Left lung (tissue), 10 donors: ENCODE results near the gene GPC6. TPM values are rescaled to one million over a fixed set of nuclear protein-coding genes. Genes with fewer than 3 reads are reported as not detected.

ENCODE experiments used
- ATAC-seq: fragments of 200-7000 bp; cut with Tn5 transposase; one replicate; pipeline ENCODE4 v1.9.1; 2020; ENCODE audit warnings: moderate library complexity
- DNase-seq, 4 donors: peaks; one replicate each; pipeline ENCODE4 v3.0.0-alpha.2; 2013 to 2020
- H3K27ac ChIP-seq, 2 donors: fragments of 200-600 bp; sonication (generic) in 1 of 2; one replicate each; pipeline versions ENCODE4 v1.5.0 to v1.8.0; 2020 to 2021
- H3K27me3 ChIP-seq, 2 donors: fragments of 200-600 bp; sonication (generic) in 1 of 2; one replicate each; pipeline versions ENCODE4 v1.5.0 to v1.8.0; 2020 to 2021
- H3K36me3 ChIP-seq, 2 donors: fragments of 200-600 bp; sonication (generic) in 1 of 2; one replicate each; pipeline versions ENCODE4 v1.5.0 to v1.8.0; 2020 to 2021
- H3K4me1 ChIP-seq, 2 donors: fragments of 200-600 bp; one replicate each; pipeline ENCODE4 v1.8.0; 2021
- H3K4me3 ChIP-seq, 2 donors: fragments of 200-600 bp; sonication (generic) in 1 of 2; one replicate each; pipeline versions ENCODE4 v1.5.0 to v1.8.0; 2020 to 2021; ENCODE audit warnings: mild to moderate bottlenecking in 1 of 2
- H3K9me3 ChIP-seq, 2 donors: fragments of 200-600 bp; sonication (generic) in 1 of 2; one replicate each; pipeline versions ENCODE4 v1.5.0 to v1.8.0; 2020 to 2021
- intact Hi-C, 2 donors: fragments of 100-400 bp; cut with DNase I; formaldehyde crosslinking; loops; one replicate each; pipeline versions ENCODE4 v1.11.2 to v1.14.2; 2022
- polyA plus RNA-seq, 6 donors: library from polyadenylated mRNA; unstranded; fragments of 120-200 nt; gene quantifications; one replicate each; pipeline ENCODE4 v1.2.1, GENCODE V29; 2013; ENCODE audit not compliant: insufficient read length in 6 of 6
- total RNA-seq, 2 donors: library from RNA; stranded (reverse); fragmentation: NEBNext Ultra II Directional; extraction: Animal tissue kit (Norgen Biotek cat#: 25700); gene quantifications; one replicate each; pipeline ENCODE4 v1.2.1, GENCODE V29; 2021
- TF ChIP-seq, protein P1 (sequence below), 2 donors: fragments of 200-600 bp; sonication (generic) in 1 of 2; IDR thresholded peaks; one replicate each; pipeline versions ENCODE4 v1.5.0 to v1.8.0; 2021; ENCODE audit warnings: antibody characterized with exemption in 2 of 2
- donor health status: DM: no; HTN: yes; CAD: no.
- donor health status: DM: no; HTN: no; CAD: no.

GPC6 gene
- total and polyA plus RNA-seq, 8 donors = 9.6 to 25.8 (median 21.1) TPM

DNA sequence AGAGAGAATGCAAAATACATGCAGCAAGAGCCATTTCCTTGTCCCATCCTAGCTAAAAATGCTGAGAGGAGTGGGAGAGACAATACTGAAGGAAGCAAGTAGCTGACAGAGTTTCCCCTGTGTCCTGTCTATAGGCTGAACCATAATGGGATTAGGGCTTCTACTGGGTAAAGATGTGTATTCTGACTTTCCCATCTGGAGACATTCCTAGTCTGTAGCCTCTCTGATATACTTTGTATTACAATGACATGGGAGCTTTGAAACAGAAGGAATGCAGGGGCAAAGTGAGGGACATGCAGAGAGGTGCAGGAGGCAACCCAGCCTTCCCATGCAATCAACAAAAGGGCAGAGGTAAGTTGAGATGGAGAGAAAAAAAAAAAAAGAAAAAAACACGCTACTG, 10.5 kb upstream of the GPC6 start:
- H3K9me3 ChIP-seq = no peaks in the 10 kb centered on the region
- DNase-seq (no peak), ATAC-seq (no peak)
- no peaks in the 10 kb centered on the region for H3K4me1 ChIP-seq
- H3K27me3 ChIP-seq = no peaks in the 10 kb centered on the region
- no peak overlapping the region for H3K27ac ChIP-seq
- H3K4me3 ChIP-seq = no peak overlapping the region
- TF ChIP-seq, protein P1, sequence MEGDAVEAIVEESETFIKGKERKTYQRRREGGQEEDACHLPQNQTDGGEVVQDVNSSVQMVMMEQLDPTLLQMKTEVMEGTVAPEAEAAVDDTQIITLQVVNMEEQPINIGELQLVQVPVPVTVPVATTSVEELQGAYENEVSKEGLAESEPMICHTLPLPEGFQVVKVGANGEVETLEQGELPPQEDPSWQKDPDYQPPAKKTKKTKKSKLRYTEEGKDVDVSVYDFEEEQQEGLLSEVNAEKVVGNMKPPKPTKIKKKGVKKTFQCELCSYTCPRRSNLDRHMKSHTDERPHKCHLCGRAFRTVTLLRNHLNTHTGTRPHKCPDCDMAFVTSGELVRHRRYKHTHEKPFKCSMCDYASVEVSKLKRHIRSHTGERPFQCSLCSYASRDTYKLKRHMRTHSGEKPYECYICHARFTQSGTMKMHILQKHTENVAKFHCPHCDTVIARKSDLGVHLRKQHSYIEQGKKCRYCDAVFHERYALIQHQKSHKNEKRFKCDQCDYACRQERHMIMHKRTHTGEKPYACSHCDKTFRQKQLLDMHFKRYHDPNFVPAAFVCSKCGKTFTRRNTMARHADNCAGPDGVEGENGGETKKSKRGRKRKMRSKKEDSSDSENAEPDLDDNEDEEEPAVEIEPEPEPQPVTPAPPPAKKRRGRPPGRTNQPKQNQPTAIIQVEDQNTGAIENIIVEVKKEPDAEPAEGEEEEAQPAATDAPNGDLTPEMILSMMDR (IDR thresholded peaks at IDR 0.05) = no peak
- H3K36me3 ChIP-seq = no peaks in the 10 kb centered on the region
- intact Hi-C loops = no loop called here

DNA sequence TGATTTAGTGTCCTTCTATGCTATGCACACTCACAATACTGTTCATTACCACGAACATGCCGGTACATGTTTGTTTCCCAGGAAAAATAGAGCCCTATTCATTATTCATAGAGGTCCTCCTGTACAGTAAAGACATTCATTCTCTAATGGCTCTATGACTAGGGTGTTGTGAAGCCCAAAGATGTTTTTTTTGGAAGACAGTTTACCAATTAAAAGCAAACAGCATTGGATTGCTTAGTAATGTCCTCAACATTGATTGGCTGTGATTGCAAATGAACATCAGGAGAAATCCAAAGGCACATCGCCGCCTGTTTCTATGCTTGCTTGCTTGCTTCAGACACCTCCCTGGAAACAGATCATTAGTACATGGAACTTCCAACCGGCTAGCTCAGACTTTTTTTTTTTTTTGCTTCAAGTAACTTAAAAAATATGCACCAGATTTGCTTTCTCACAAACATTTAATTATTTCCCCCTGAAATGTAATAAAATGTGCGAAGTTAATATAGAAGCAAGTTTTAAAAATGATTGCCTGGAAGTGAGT, 8.8 kb upstream of the GPC6 start:
- Histone ChIP-seq H3K4me3 (no peak overlapping the region), H3K27me3 (no peaks in the 10 kb centered on the region), H3K4me1 (no peaks in the 10 kb centered on the region), H3K36me3 (no peaks in the 10 kb centered on the region), H3K27ac (no peak overlapping the region), H3K9me3 (no peaks in the 10 kb centered on the region)
- DNase-seq (peak in 2 of 4 donors; percentile 84 to 90), ATAC-seq (no peak)
- intact Hi-C loops = no loop called here
- TF ChIP-seq, protein P1 (IDR thresholded peaks at IDR 0.05) = no peak

GRCh38 chr13:93218583-93218982, 8.0 kb upstream of the GPC6 start:
- H3K4me1 ChIP-seq = no peaks in the 10 kb centered on the region
- no peak overlapping the region for H3K27ac ChIP-seq
- no peak overlapping the region for H3K4me3 ChIP-seq
- ATAC-seq = no peak
- TF ChIP-seq, protein P1 (IDR thresholded peaks at IDR 0.05) = no peak
- no peaks in the 10 kb centered on the region for H3K36me3 ChIP-seq
- H3K27me3 ChIP-seq = no peaks in the 10 kb centered on the region
- DNase-seq = no peak
- no peaks in the 10 kb centered on the region for H3K9me3 ChIP-seq
- intact Hi-C loops = no loop called here

GRCh38 chr13:93220073-93220472, 6.5 kb upstream of the GPC6 start:
- H3K4me3 ChIP-seq = no peak overlapping the region
- H3K36me3 ChIP-seq = no peaks in the 10 kb centered on the region
- ATAC-seq = no peak
- H3K9me3 ChIP-seq = no peaks in the 10 kb centered on the region
- intact Hi-C loops = no loop called here
- no peaks in the 10 kb centered on the region for H3K4me1 ChIP-seq
- no peaks in the 10 kb centered on the region for H3K27me3 ChIP-seq
- no peak overlapping the region for H3K27ac ChIP-seq
- DNase-seq = no peak
- TF ChIP-seq, protein P1 (IDR thresholded peaks at IDR 0.05) = no peak

DNA sequence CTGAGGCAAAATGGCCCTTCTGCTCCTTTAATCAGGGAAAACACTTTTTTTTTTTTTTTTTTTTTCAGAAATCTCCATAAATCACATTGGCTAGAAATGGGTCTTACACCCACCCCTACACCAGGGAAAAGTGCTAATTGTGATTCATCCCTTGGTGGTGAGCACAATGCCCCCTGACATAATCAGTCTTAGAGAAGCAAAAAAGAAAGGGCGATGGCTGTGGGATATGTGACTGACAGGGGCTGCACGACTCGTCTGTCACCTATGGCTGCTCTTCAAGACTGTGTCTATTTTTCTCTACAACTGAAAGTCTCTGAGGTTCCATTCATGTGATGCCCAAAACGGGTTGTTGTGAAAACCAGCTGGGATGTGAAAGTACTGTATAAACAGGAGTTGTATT, 3.6 kb upstream of the GPC6 start:
- Histone ChIP-seq H3K27me3 (peaks cover 7 to 23% of the 10 kb centered on the region in 2 donors), H3K4me1 (no peaks in the 10 kb centered on the region), H3K9me3 (no peaks in the 10 kb centered on the region), H3K36me3 (no peaks in the 10 kb centered on the region), H3K27ac (no peak overlapping the region), H3K4me3 (no peak overlapping the region)
- TF ChIP-seq, protein P1 (IDR thresholded peaks at IDR 0.05) = no peak
- ATAC-seq (no peak), DNase-seq (no peak)
- intact Hi-C loops = no loop called here
